HG02571 (cell line): ENCODE measurements around the gene RANGRF.

Experiments used
- ATAC-seq: cut with Tn5 transposase; IDR thresholded peaks from one replicate; pipeline ENCODE4 v1.9.1; 2021; ENCODE audit warnings: mild to moderate bottlenecking, moderate library complexity; ENCODE audit not compliant: unreplicated experiment

RANGRF gene

GRCh38 chr17:8312726-8313600 is 24.5 kb downstream of the RANGRF start:
- no peak for ATAC-seq

GRCh38 chr17:8314797-8315763 is 26.6 kb downstream of the RANGRF start:
- no peak for ATAC-seq

GRCh38 chr17:8315764-8316217 is 27.3 kb downstream of the RANGRF start:
- no peak for ATAC-seq

- no peak for ATAC-seq
These were observed 29.8 kb downstream of the RANGRF start for GRCh38 chr17:8318010-8318935.

GRCh38 chr17:8320262-8320661 is 31.8 kb downstream of the RANGRF start:
- ATAC-seq = no peak

- no peak for ATAC-seq
These were observed 32.5 kb downstream of the RANGRF start for GRCh38 chr17:8320990-8321389.

GRCh38 chr17:8322061-8322460 is 33.6 kb downstream of the RANGRF start:
- no peak for ATAC-seq

GRCh38 chr17:8324132-8324531 is 35.7 kb downstream of the RANGRF start:
- no peak for ATAC-seq

- ATAC-seq = no peak
These were observed 36.5 kb downstream of the RANGRF start for GRCh38 chr17:8324923-8325322.

- no peak for ATAC-seq
These were observed 38.2 kb downstream of the RANGRF start for GRCh38 chr17:8326511-8327302.

- no peak for ATAC-seq
These were observed 38.8 kb downstream of the RANGRF start for GRCh38 chr17:8327303-8327649.

GRCh38 chr17:8332128-8332527 is 43.7 kb downstream of the RANGRF start:
- ATAC-seq = no peak

GRCh38 chr17:8332688-8333087 is 44.2 kb downstream of the RANGRF start:
- no peak for ATAC-seq

GRCh38 chr17:8333281-8333680 is 44.8 kb downstream of the RANGRF start:
- ATAC-seq = no peak

- no peak for ATAC-seq
These were observed 49.6 kb downstream of the RANGRF start for GRCh38 chr17:8337802-8338752.

- ATAC-seq = no peak
These were observed 50.3 kb downstream of the RANGRF start for GRCh38 chr17:8338753-8339140.

GRCh38 chr17:8339540-8339939 is 51.1 kb downstream of the RANGRF start, which contains the start of gene ODF4:
Gene ODF4, plus strand, starts transcription at chr17:8339840. Its CDS starts 212 bp downstream, at chr17:8340052.
- no peak for ATAC-seq
